Fibroblast of lung (primary cell): Measurements from ENCODE around the gene DNAJC3.
"Not testable (repeated sequence)": the region's sequence is repeated elsewhere in the genome, so short reads cannot be mapped to it uniquely, and the experiment has no call there.

ENCODE experiments used
- CTCF ChIP-seq, 2 donors: IDR thresholded peaks in 1 of 2; conservative IDR thresholded peaks in 1 of 2; 1 replicate in 1 of 2; 2 replicates in 1 of 2; pipeline ENCODE4 v1.5.1; 2011 to 2012; ENCODE audit warnings: low read length in 2 of 2, control low read depth in 1 of 2, inconsistent platforms in 1 of 2, low read depth in 1 of 2, mild to moderate bottlenecking in 1 of 2
- EZH2 ChIP-seq: IDR thresholded peaks from 2 replicates; pipeline ENCODE4 v1.5.1; 2012; ENCODE audit warnings: low read length, control low read depth, mild to moderate bottlenecking; ENCODE audit errors: missing control alignments

- not testable (repeated sequence) for TF ChIP-seq CTCF (conservative IDR thresholded peaks at IDR 0.05 in 1 of 2, IDR thresholded peaks at IDR 0.05 in 1 of 2; ENCODE audit: low read depth in 1 of 2, low read length in 2 of 2); EZH2
Observed at GRCh38 chr13:95667235-95667634, 9.7 kb upstream of the DNAJC3 start.
